ENCODE measurements around the gene SAG.

GRCh38 chr2:233270951-233271350, 36.7 kb upstream of the SAG start:
- TF ChIP-seq CTCF (IDR thresholded peaks at IDR 0.05 in 4 of 5, conservative IDR thresholded peaks at IDR 0.05 in 1 of 5) = no peak
- no peak for TF ChIP-seq POLR2A (IDR thresholded peaks at IDR 0.05)

Data from gastrocnemius medialis (tissue), 4 donors.